HL-60/S4 treated with phorbol 12-myristate 13-acetate at 8.2 ng/mL for 4 days and 3 days (cell line): ENCODE results near the gene EEPD1.
"Not testable (repeated sequence)": the region's sequence is repeated elsewhere in the genome, so short reads cannot be mapped to it uniquely, and the experiment has no call there.

Experiments
- in situ Hi-C: fragments of 300-500 bp; cut with MboI; formaldehyde crosslinking; loops from 2 replicates; pipeline ENCODE4 v1.15.0; 2022; ENCODE audit warnings: low sequenced_read_pairs

Gene EEPD1

DNA sequence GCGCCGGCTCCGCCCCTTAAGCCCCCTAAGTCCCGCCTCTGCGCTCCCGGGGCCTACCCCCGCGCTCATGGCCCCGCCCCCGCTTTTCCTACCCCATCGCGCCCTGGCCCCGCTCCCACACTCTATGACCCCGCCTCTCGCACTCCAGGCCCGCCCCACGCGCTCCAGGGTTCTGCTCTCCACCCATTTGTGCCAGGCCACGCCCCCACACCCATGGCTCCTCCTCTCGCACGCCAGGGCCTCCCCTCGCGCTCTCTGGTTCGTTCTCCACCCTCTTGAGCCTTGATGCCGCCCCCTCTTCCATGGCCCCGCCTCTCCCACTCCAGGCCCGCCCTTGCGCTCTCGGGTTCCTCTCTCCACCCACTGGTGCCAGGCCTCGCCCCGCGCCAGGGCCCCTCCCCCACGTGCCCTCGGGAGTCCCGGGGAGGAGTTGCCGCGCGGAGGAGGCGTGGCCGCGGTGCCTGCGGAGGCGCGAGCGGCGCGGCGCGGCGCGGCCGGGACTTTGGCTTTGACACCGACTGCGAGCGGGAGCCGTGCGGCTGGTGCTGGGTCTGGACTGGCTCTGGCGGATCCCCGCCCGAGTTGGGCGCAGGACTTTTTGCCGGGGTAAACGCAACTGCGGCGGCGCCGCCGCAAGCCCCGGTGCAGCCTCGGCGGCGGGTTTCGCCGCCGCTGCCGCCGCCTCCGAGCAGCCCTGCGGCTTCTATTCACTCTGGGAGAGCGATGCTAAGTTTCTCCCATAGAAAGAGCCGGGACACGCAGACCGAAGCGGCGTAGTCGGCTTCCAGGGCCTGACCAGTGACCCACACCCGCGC is at the start of gene EEPD1:
EEPD1 (plus strand) TSS at position 499 of the 815 bp plus-strand sequence. CDS start 1,071 bp downstream, outside the sequence.
- in situ Hi-C loops = no loop called here

DNA sequence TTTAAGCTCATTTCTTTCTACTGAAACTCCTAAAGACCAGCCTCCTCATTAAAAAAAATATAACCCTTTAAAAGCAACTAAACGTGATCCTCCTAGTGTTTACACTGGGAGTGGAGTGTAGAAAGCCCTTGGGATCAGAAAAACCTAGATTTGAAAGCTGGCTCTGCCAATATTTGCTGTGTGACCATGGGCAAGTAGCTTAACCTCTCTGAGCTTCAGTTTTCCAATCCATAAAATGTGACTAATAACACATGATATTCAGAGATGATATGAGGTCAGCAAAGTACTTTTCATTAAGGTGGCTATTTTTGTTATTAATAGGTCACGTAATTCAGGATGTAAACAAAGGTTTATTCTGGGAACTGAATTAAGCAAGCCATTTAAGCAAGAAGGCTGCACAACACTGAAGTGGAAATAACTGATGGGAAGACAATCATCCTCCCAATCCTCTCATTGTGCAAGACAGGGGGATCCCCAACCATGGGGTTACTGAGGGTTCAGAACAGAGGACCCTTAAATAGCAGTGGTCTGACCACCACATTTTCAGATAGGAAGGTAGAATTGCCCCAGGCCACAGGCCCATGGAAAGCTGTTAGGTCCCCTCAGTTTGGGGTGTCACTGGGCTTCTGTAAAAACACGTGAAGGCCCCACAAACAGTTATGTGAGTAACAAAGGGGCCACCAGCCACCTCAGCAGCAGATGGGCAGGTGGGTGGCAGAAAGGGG is 49.1 kb upstream of the EEPD1 start:
- in situ Hi-C loops = no loop called here

DNA sequence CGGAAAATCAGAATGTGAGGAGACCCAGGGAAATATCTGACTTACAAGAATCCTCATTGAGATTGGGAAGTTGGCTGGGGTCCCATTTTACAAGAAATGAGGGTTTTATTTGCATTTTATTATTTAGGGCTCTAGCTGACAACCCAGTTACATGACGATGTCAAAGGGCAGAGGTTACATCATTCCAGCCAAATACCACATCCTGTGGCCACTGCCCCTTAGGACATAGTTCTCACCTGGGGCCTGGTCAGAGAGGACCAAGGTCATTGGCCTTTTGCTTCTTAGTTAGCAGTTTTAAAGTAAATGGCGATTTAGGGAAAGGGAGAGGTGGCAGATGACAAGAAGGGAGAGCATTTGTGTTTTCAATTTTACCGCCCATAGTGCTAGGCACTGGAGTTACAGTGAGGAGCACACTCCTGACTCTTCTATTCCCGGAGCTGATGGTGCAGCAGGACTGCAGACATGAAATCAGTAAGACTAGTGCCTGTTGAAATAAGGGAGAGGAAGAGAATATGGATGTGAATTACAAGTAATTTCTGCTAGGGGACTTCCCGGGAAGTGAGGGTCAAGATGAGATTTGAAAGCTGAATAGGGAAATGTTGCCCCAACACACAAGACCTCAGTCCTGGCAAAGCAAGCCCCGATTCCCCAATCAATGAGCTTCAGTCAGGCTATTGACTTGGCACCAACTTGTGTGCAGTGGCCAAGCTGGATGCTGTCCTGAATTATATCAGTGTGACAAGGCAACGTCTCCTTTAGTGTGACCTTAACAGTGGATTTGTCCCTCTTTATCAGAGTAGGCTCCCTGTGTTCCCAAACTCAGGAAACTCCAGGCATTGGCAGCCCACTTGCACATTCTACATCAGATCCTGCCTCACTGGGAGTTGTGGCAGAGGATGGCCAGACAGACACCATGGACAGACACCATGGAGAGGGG is 45.8 kb upstream of the EEPD1 start:
- in situ Hi-C loops = not testable (repeated sequence)

DNA sequence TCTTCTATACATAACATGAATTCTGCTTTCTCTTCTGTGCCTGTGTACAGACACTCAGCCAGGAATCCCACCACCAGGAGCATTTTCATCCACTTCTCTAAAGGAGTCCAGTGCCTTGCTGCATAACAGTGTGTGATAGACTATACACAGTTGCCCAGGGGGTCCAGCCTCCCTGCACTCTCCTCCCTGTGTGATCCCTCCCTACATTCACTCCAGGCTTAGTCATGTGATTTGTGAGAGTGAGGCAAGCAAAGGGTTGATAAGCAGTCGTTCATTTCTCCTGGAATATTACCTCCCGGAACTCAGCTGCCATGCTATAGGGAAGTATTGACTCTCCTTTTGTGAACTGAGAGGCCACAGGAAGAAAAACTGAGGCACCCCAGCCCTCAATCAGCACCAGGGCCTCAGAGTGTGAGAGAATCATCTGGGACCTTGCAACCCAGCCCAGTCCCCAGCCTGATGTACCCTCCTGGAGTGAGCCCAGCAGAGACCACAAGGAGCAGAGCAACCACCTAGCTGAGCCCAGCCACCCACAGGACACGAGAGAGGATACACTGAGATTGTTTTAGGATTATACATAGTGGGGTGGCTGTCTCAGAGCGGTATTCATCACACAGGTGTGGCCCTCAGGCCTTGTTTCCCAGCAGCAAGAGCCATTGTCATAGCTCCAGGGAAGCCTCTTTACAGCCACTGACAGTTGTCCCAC is 45.0 kb upstream of the EEPD1 start:
- in situ Hi-C loops = no loop called here

DNA sequence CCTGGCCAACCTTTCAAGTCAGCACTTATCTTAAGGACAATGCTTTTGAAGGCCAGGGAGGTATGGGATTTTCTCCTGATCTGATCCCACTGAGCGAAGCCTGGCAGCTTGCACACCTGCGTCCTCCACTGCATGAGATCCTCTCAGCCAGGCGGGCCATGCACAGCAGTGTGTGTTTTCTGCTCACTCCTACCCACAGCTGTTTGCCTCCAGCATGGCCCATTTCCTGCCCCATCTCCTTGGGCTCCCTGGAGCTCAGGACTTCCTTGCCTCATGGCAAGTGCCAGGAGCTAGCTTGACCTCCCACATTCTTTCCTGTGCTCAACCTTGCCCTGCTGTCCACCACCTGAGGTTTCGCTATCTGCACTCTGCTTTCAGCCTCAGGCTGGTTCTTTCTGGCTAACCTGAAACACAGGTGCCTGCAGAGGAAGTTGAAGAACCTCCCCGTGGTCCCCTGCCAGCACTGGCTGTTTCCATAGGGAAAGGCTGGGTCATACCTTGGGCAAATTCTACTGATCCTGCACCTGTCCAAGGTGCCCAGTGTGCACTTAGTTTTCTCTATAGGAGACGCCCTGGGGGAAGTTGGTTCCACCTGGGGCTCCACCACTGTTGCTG is 43.9 kb upstream of the EEPD1 start:
- in situ Hi-C loops = no loop called here

DNA sequence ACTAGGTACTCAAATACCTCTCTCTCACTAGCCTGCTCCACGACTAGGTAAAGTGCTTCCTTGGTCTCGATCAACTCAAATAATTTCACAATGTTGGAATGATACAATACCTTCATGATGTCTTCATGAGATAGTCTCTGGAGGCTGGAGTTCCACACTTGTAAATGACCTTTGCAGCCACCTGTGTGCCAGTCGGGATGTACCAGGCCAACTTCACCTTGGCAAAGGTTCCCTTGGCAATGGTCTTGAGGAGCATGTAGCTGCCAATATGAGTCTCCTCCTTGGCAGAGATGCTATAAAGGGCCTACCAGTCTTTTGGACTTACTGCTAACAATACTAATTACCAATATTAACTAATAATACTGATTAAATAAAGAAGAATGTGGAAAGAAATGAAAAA is 42.5 kb upstream of the EEPD1 start:
- in situ Hi-C loops = no loop called here

DNA sequence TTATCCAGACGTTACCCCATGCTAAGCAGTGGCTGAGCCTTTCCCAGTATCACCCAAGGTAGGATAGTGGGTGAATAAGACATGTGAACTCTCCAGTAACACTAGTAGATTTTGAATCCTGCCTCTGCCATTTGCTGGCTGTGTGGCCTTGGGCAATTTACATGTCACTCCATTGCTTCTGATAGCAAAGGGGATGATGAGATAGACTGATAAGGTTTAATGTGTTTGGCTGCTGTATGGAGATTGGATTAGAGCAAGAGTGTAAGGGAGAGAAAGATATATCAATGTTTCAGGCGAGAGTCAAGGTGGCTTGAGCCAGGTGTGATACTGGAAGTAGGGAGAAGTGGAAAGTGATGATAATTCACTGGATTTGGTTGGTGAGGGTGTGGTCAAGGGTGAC is 40.1 kb upstream of the EEPD1 start:
- in situ Hi-C loops = no loop called here

DNA sequence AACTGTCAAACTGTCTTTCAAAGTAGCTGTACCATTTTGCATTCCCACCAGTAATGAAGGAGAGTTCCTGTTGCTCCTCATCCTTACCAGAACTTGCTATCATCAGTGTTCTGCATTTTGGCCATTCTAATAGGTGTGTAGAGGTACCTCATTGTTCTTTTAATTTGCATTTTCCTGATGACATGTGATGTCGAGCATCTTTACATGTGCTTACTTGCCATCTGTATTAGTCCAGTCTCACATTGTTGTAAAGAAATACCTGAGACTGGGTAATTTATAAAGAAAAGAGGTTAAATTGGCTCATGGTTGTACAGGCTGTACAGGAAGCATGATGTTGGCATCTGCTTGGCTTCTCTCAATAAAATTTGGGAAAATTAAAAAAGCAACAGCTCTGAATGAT is 38.7 kb upstream of the EEPD1 start:
- in situ Hi-C loops = no loop called here

DNA sequence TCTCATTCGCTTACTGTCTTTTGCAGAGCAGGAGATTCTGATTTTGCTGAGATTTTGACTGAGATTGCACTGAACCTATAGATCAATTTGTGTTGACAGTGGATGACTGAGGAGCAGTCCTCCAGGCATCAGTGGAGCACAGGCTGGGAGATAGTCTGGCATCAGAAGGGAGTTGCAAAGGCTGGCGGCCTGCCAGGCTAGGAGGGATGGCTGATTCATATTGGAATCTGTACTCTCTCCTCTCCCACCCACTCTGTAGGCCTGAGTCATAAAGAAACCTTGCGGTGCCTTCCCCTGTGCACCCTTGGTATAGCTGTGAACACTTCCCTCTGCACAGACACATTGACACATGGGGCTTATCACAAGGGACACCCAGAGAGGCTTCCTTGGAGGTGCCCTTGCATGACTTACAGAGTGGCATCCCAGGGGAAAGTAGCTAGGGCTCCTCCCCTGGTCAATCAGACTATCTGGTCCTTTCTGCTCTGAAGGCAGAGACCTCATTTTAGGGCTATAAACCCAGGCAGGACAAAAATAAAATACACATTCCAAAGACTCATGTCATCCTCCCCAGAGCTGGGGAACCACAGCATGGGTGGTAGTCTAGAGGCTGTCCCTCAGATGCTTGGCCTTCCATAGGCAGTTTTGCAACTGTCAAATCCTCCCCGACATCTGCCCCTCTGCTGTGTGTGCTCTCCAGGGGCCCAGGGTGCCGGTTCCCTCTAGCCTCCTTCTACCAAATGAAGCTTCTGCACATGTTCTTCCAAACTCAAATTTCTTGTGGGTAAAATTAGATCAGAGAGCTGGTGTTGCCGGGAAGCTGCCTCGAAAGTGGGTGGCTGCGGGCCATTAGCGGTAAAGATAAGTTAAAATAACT is 37.4 kb upstream of the EEPD1 start:
- in situ Hi-C loops = no loop called here

DNA sequence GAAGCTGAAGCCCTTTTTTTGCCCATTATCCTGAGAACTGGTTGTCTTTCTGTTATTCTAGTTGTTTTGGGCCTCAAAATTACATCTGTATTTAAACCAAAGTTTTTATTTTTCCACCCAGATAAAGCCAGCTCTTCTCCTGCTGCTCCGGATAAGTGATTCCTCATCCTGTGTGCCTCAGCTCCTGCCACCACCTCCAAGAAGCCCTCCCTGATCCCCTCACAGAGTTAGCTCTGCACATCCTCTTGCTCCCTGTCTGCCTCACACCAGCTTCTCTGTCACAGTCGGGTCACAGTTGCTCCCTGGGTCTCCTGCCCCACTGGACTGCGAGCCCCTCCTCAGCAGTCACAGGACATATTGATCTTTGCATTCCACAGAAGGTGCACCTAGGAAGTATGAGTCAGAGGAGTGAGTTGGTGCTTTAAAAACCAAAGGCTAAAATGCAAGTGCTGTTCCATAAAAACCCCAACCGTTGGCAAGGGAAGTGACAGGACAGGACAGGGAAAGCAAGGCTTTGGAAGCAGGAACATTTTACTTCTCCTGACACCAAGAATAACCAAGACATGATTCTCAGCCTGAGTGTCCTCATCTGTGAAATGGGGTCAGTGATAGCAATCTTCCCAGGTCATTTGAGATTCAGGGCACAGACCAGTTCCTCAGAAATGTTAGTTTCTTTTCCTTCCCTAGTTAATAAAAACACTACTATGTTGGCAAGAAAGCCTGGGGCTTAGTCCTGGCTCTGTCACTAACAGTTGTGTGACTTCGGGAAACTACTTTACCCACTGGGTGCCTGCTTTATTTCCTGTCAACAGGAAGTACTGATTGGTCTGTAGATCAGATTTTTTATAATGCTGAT is 36.5 kb upstream of the EEPD1 start:
- in situ Hi-C loops = no loop called here

DNA sequence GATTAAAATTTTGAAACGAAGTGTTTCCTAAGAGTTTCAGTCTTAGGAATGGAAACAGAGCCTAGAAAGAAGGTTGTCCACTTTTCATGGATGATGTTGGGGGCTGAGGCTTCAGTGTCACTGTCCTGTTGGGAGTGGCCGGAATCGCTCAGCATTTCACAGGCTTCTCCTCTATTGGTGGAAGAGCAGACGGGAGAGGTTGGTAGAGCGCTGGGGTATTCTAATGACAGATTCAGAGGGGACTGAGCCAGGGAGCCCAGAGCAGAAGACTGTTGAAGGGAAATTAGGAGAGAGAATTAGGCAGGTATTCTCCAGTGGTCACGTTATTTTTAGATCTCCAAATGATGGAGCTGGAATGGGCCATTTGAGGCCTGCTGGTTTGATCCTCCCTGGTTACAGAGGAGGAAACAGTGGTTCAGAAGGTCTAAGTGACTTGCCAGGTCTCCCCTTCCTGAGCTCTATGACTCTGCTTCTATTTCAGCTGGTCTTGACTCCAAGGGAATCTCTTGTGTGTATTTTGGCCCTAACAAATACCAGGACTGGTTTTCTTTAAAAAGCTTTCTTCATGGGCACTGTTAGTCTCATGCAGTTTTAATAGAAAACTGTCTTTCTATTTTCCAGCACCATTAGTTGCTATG is 35.7 kb upstream of the EEPD1 start:
- in situ Hi-C loops = no loop called here

DNA sequence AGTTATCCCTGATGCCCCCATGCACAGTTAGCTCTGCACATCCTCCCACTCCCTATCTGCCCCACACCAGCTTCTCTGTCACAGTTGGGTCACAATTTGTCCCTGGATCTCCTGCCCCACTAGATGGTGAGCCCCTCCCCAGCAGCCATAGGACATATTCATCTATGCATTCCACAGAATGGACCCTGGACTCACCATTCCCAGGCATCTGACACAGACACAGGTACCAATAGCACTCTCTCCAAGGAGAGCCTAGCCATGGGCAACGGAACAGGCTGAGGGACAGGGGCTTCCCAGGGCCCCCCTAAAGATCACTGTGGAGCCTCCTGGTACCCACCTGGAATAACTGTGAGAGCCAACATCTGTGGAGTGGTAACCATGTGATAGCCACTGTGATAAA is 34.7 kb upstream of the EEPD1 start:
- in situ Hi-C loops = no loop called here

DNA sequence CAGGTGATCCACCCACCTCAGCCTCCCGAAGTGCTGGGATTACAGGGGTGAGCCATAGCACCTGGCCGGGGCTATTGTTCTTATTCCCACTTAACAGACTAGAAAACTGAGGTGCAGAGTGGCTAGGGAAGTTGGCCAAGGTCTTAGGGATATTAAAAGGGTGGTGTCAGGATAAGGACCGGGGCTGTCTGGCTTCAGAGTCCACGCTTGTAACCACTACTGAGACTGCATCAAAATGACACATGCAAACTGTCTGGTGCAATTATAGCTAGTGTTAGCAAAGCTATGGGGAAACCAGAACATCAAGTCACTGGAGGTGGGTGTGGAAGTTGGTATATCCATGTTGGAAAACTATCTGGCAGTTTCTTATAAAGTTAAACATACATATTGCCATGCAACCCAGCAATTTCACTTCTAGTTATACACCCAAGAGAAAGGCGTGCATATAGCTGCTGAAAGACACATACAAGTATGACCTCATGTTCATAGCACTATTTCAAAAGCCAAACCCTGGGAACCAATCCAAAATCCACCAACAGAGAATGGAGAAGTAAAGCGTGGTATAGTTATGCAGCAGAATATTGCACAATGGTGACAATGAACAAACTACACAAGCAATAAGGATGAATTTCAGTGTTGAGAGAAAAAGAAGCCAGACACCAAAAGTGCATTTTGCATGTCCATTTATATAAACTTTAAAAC is 33.9 kb upstream of the EEPD1 start:
- in situ Hi-C loops = no loop called here

DNA sequence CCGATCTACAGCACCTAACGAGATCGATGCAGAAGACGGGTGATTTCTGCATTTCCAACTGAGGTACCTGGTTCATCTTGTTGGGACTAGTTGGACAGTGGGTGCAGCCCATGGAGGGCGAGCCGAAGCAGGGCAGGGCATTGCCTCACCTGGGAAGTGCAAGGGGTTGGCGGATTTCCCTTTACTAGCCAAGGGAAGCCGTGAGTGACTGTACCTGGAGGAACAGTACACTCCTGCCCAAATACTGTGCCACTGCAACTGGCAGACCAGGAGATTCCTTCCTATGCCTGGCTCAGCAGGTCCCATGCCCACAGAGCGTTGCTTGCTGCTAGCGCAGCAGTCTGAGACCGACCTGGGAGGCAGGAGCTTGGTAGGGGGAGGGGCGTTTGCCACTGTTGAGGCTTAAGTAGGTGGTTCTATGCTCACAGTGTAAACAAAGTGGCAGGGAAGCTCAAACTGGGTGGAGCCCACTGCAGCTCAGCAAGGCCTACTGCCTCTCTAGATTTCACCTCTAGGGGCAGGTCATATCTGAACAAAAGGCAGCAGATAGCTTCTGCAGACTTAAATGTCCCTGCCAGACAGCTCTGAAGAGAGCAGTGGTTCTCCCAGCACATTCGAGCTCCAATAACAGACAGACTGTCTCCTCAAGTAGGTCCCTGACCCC is 32.9 kb upstream of the EEPD1 start:
- in situ Hi-C loops = not testable (repeated sequence)

DNA sequence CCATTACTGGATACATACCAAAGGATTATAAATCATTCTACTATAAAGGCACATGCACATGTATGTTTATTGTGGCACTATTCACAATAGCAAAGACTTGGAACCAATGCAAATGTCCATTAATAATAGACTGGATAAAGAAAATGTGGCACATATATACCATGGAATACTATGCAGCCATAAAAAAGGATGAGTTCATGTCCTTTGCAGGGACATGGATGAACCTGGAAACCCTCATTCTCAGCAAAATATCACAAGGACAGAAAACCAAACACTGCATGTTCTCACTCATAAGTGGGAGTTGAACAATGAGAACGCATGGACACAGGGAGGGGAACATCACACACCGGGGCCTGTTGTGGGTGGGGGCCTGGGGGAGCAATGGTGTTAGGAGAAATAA is 27.4 kb upstream of the EEPD1 start:
- in situ Hi-C loops = not testable (repeated sequence)

DNA sequence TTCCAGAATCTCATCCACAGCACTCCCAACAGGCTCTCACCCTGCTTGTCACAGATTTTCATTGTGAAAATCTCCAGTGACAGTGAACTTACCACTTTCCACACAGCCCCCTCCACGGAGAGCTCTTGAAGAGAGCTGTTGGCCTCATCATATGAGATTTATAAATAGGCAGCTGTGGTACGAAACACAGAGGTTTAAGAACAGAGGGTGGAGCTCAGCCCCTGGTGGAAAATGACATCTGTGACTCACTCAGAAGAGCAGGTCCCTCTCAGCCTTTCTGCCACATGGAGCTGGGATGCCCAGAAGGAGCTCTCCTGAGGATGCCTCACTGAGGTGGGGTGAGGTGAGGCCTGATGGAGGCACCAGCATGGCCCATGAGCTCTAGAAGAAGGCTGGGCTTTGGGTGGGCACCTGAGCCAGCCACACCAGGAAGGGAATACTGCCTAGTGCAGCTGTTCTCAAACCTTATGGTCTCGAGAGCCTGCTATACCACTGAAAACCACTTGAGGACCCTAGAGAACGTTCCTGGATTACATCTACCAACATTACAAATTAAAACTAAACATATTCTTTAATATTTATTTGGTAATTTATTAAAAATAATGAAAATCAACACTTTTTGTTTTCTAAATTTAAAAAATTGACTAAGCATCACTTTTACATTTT is 25.8 kb upstream of the EEPD1 start:
- in situ Hi-C loops = no loop called here
